Measurements from ENCODE around the gene KLHDC8B. TPM values are rescaled to one million over a fixed set of nuclear protein-coding genes. Genes with fewer than 3 reads are reported as not detected.
A peak's percentile ranks its signal among the peaks of the same experiment; 100 is the strongest.

KLHDC8B gene
- total RNA-seq, 6 donors from 2014 or later: 21.9 to 60.8 (median 32.7) TPM

GRCh38 chr3:49165771-49166751, 5.3 kb upstream of the KLHDC8B start, which contains the start of gene CCDC71:
CCDC71 (minus strand) TSS chr3:49166331; CDS start chr3:49164208, 2,123 bp downstream.
- WGBS, 2 donors: 6 to 14% methylated on average over 15 to 63 of the region's 69 CpGs
- ATAC-seq (ENCODE audit: low FRiP score in 2 of 2): peak; percentile 58 to 89
- Histone ChIP-seq H3K4me1 (peaks cover 20 to 39% (median 23%) of the 10 kb centered on the region in 4 donors), H3K27ac (peak within 1 kb of the TSS; percentile 91 to 95 (median 94)), H3K4me3 (peak within 1 kb of the TSS; percentile 75 to 93 (median 90)), H3K27me3 (no peaks in the 10 kb centered on the region), H3K9me3 (no peaks in the 10 kb centered on the region), H3K36me3 (peaks cover 8 to 28% (median 16%) of the 10 kb centered on the region in 4 donors)
- peak; percentile 63 to 96 for DNase-seq
- TF ChIP-seq EP300 (IDR thresholded peaks at IDR 0.05): no peak
- TF ChIP-seq POLR2A (IDR thresholded peaks at IDR 0.05): peak in 2 of 4 donors; percentile 42 to 73
- peak; percentile 65 to 92 for TF ChIP-seq POLR2AphosphoS5 (IDR thresholded peaks at IDR 0.05)

DNA sequence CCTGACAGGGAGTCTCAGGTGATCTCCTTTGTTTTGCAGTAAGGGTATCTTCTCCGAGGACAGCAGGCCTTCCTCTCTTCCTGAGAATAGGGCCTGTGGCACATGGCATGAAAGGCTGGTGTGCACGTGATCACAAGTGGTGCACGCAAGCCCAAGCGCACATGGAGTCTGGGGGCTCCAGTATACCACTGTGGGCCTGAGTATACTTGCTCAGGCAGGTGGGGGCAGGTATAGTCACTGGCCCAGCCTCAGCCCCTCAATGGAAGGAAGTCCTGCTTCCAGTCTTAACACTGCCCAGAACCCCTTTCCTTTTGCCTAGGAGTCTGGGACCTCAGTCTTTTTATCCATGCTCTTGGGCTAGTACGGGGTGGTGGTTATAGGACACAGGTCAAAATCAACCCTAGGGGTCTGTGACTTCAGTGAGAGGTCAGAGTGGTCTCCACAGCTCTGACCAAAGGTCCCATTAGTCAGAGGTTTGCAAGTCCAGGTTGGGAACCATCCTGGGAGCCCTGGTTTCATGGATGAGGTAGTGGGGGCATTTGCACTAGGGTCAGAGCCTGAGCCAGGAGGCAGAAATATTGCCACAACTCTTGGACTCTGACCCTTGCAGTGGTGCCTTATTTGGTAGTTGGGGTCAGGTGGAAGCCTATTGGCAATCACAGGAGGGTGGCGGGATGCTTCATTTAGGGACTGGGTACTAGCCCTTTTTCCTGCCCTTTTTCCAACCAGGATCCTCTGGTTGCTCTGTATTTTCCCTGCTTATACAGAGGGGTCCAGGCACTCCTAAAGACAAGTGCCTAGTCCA, 4.4 kb upstream of the KLHDC8B start:
- no peak for ATAC-seq (ENCODE audit: low FRiP score in 2 of 2)
- Histone ChIP-seq H3K36me3 (peaks cover 8 to 21% (median 16%) of the 10 kb centered on the region in 4 donors), H3K27me3 (no peaks in the 10 kb centered on the region), H3K4me1 (peaks cover 21 to 43% (median 25%) of the 10 kb centered on the region in 4 donors), H3K4me3 (peak overlapping the region in 3 of 4 donors; percentile 87 to 93 (median 92)), H3K9me3 (no peaks in the 10 kb centered on the region), H3K27ac (peak overlapping the region; percentile 91 to 95 (median 94))
- TF ChIP-seq POLR2A (IDR thresholded peaks at IDR 0.05) (no peak), POLR2AphosphoS5 (IDR thresholded peaks at IDR 0.05) (no peak), EP300 (IDR thresholded peaks at IDR 0.05) (no peak)
- TF ChIP-seq, protein P1, sequence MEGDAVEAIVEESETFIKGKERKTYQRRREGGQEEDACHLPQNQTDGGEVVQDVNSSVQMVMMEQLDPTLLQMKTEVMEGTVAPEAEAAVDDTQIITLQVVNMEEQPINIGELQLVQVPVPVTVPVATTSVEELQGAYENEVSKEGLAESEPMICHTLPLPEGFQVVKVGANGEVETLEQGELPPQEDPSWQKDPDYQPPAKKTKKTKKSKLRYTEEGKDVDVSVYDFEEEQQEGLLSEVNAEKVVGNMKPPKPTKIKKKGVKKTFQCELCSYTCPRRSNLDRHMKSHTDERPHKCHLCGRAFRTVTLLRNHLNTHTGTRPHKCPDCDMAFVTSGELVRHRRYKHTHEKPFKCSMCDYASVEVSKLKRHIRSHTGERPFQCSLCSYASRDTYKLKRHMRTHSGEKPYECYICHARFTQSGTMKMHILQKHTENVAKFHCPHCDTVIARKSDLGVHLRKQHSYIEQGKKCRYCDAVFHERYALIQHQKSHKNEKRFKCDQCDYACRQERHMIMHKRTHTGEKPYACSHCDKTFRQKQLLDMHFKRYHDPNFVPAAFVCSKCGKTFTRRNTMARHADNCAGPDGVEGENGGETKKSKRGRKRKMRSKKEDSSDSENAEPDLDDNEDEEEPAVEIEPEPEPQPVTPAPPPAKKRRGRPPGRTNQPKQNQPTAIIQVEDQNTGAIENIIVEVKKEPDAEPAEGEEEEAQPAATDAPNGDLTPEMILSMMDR (IDR thresholded peaks at IDR 0.05): no peak
- DNase-seq: no peak
- 89 to 94% methylated on average over 2 to 6 of the region's 6 CpGs for WGBS, 2 donors

GRCh38 chr3:49170744-49171118, 667 bp upstream of the KLHDC8B start:
- Histone ChIP-seq H3K4me1 (peaks cover 31 to 39% (median 35%) of the 10 kb centered on the region in 4 donors), H3K4me3 (peak overlapping the region in 3 of 4 donors; percentile 63 to 80 (median 77)), H3K27me3 (no peaks in the 10 kb centered on the region), H3K27ac (peak overlapping the region; percentile 68 to 89 (median 88)), H3K36me3 (peaks cover 3 to 17% (median 6%) of the 10 kb centered on the region in 4 donors), H3K9me3 (no peaks in the 10 kb centered on the region)
- ATAC-seq (ENCODE audit: low FRiP score in 2 of 2) (no peak), DNase-seq (no peak)
- TF ChIP-seq POLR2A (IDR thresholded peaks at IDR 0.05) (no peak), EP300 (IDR thresholded peaks at IDR 0.05) (no peak), POLR2AphosphoS5 (IDR thresholded peaks at IDR 0.05) (no peak)
- TF ChIP-seq, protein P1 (IDR thresholded peaks at IDR 0.05): no peak
- 0% methylated on average over 1 of the region's 1 CpG for WGBS, 2 donors

- Histone ChIP-seq H3K4me1 (peaks cover 26 to 35% (median 29%) of the 10 kb centered on the region in 4 donors), H3K9me3 (no peaks in the 10 kb centered on the region), H3K27me3 (no peaks in the 10 kb centered on the region), H3K4me3 (peak overlapping the region; percentile 58 to 80 (median 70)), H3K27ac (peak overlapping the region; percentile 68 to 89 (median 88)), H3K36me3 (peaks cover 3 to 22% (median 8%) of the 10 kb centered on the region in 4 donors)
- no peak for DNase-seq
- no peak for TF ChIP-seq POLR2AphosphoS5 (IDR thresholded peaks at IDR 0.05)
- no peak for ATAC-seq (ENCODE audit: low FRiP score in 2 of 2)
- WGBS, 2 donors: 24 to 34% methylated on average over 3 to 7 of the region's 7 CpGs
These were observed 540 bp downstream of the KLHDC8B start for GRCh38 chr3:49171775-49172500.

DNA sequence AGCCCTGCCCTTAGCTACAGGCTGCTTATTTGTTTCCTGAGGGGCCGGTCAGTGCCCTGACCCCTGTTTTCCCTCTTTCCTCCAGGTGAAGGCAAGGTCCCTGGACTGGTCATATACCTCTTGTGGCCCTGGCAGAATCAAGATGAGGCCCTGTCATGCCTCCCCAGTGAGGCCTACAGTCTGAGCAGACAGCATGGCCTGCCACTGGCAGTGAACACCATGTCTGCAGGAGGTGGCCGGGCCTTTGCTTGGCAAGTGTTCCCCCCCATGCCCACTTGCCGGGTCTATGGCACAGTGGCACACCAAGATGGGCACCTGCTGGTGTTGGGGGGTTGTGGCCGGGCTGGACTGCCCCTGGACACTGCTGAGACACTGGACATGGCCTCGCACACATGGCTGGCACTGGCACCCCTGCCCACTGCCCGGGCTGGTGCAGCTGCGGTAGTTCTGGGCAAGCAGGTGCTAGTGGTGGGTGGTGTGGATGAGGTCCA, 1.2 kb downstream of the KLHDC8B start:
- DNase-seq (peak in 1 of 2 donors; percentile 76), ATAC-seq (ENCODE audit: low FRiP score in 2 of 2) (no peak)
- WGBS, 2 donors: 71% methylated on average over 4 of the region's 7 CpGs; no CpG with 5 or more reads in 1 of the 2 donors
- H3K4me1 ChIP-seq: peaks cover 26 to 35% (median 29%) of the 10 kb centered on the region in 4 donors
- no peaks in the 10 kb centered on the region for H3K9me3 ChIP-seq
- TF ChIP-seq POLR2AphosphoS5 (IDR thresholded peaks at IDR 0.05) (no peak), POLR2A (IDR thresholded peaks at IDR 0.05) (no peak), EP300 (IDR thresholded peaks at IDR 0.05) (no peak)
- TF ChIP-seq, protein P1 (IDR thresholded peaks at IDR 0.05): no peak
- peak overlapping the region; percentile 58 to 80 (median 70) for H3K4me3 ChIP-seq
- H3K27me3 ChIP-seq: no peaks in the 10 kb centered on the region
- peak overlapping the region; percentile 68 to 89 (median 88) for H3K27ac ChIP-seq
- peaks cover 3 to 22% (median 8%) of the 10 kb centered on the region in 4 donors for H3K36me3 ChIP-seq

All from upper lobe of left lung (tissue), 6 donors.